Measurements from ENCODE around the gene CAV1.
A peak's percentile ranks its signal among the peaks of the same experiment; 100 is the strongest.

CAV1 gene

DNA sequence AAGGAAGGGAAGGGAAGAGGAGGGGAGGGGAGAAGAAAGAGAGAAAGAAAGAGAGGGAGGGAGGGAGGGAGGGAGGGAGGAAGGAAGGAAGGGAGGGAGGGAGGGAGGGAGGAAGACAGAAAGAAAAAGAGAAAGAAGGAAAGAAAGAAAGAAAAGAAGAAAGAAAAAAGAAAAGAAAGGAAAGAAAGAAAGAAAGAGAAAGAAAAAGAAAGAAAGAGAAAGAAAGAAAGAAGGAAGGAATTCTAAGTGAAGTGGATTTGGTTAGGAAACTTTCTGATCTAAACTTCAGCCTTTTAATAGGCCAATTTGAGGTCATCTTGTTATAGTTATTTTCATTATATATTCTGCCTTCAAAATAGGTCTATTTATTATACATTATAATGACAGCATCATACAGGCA lies 21.0 kb upstream of the CAV1 start:
- Histone ChIP-seq H3K27ac (ENCODE audit: low read depth, low read length) (no peak overlapping the region), H3K4me3 (ENCODE audit: low read depth in 1 of 2, low read length in 2 of 2) (no peak overlapping the region)

GRCh38 chr7:116505278-116505677 lies 19.6 kb upstream of the CAV1 start:
- H3K4me1 ChIP-seq (ENCODE audit: control insufficient read depth in 1 of 2, insufficient read depth in 2 of 2, low read length in 2 of 2): peaks cover 17 to 20% of the 10 kb centered on the region in 2 donors
- H3K27ac ChIP-seq (ENCODE audit: low read depth, low read length): no peak overlapping the region

More for the DNA sequence above, 21.0 kb upstream of the CAV1 start:
- Histone ChIP-seq H3K36me3 (ENCODE audit: control insufficient read depth in 1 of 2, insufficient read depth in 2 of 2, low read length in 2 of 2) (no peaks in the 10 kb centered on the region), H3K27me3 (ENCODE audit: control insufficient read depth in 1 of 2, insufficient read depth in 2 of 2, low read length in 2 of 2) (peaks cover 10 to 12% of the 10 kb centered on the region in 2 donors), H3K9ac (ENCODE audit: low read depth in 1 of 2, low read length in 2 of 2) (no peak overlapping the region), H3K4me1 (ENCODE audit: control insufficient read depth in 1 of 2, insufficient read depth in 2 of 2, low read length in 2 of 2) (peaks cover 26 to 31% of the 10 kb centered on the region in 2 donors), H3K9me3 (ENCODE audit: control insufficient read depth in 1 of 2, low read length in 2 of 2) (no peaks in the 10 kb centered on the region)

DNA sequence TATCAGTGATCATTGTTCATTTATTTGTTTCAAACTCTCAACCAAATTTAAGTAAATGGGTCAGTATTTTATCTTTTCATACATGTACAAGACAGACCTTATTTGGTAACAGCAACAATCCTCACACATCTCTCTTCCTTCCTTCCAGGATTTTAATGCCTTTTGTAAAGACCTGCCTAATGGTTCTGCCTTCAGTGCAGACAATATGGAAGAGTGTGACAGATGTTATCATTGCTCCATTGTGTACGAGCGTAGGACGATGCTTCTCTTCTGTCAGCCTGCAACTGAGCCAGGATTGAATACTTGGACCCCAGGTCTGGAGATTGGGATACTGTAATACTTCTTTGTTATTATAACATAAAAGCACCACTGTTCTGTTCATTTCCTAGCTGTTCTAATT lies 19.0 kb upstream of the CAV1 start:
- H3K27ac ChIP-seq (ENCODE audit: low read depth, low read length): no peak overlapping the region

More at GRCh38 chr7:116505278-116505677, 19.6 kb upstream of the CAV1 start:
- Histone ChIP-seq H3K9me3 (ENCODE audit: control insufficient read depth in 1 of 2, low read length in 2 of 2) (no peaks in the 10 kb centered on the region), H3K9ac (ENCODE audit: low read depth in 1 of 2, low read length in 2 of 2) (no peak overlapping the region), H3K36me3 (ENCODE audit: control insufficient read depth in 1 of 2, insufficient read depth in 2 of 2, low read length in 2 of 2) (no peaks in the 10 kb centered on the region), H3K4me3 (ENCODE audit: low read depth in 1 of 2, low read length in 2 of 2) (no peak overlapping the region), H3K27me3 (ENCODE audit: control insufficient read depth in 1 of 2, insufficient read depth in 2 of 2, low read length in 2 of 2) (peaks cover 6 to 9% of the 10 kb centered on the region in 2 donors)

GRCh38 chr7:116509982-116510579 lies 14.8 kb upstream of the CAV1 start:
- no peak overlapping the region for H3K27ac ChIP-seq (ENCODE audit: low read depth, low read length)
- no peak overlapping the region for H3K9ac ChIP-seq (ENCODE audit: low read depth in 1 of 2, low read length in 2 of 2)
- H3K27me3 ChIP-seq (ENCODE audit: control insufficient read depth in 1 of 2, insufficient read depth in 2 of 2, low read length in 2 of 2): peaks cover 0 to 1% of the 10 kb centered on the region in 2 donors
- no peaks in the 10 kb centered on the region for H3K36me3 ChIP-seq (ENCODE audit: control insufficient read depth in 1 of 2, insufficient read depth in 2 of 2, low read length in 2 of 2)
- peaks cover 0 to 5% of the 10 kb centered on the region in 2 donors for H3K4me1 ChIP-seq (ENCODE audit: control insufficient read depth in 1 of 2, insufficient read depth in 2 of 2, low read length in 2 of 2)
- no peak overlapping the region for H3K4me3 ChIP-seq (ENCODE audit: low read depth in 1 of 2, low read length in 2 of 2)
- no peaks in the 10 kb centered on the region for H3K9me3 ChIP-seq (ENCODE audit: control insufficient read depth in 1 of 2, low read length in 2 of 2)

More for the DNA sequence above, 19.0 kb upstream of the CAV1 start:
- Histone ChIP-seq H3K9ac (ENCODE audit: low read depth in 1 of 2, low read length in 2 of 2) (no peak overlapping the region), H3K4me1 (ENCODE audit: control insufficient read depth in 1 of 2, insufficient read depth in 2 of 2, low read length in 2 of 2) (peaks cover 12 to 15% of the 10 kb centered on the region in 2 donors), H3K36me3 (ENCODE audit: control insufficient read depth in 1 of 2, insufficient read depth in 2 of 2, low read length in 2 of 2) (no peaks in the 10 kb centered on the region), H3K4me3 (ENCODE audit: low read depth in 1 of 2, low read length in 2 of 2) (no peak overlapping the region), H3K9me3 (ENCODE audit: control insufficient read depth in 1 of 2, low read length in 2 of 2) (no peaks in the 10 kb centered on the region), H3K27me3 (ENCODE audit: control insufficient read depth in 1 of 2, insufficient read depth in 2 of 2, low read length in 2 of 2) (peaks cover under 1 to 4% of the 10 kb centered on the region in 2 donors)

DNA sequence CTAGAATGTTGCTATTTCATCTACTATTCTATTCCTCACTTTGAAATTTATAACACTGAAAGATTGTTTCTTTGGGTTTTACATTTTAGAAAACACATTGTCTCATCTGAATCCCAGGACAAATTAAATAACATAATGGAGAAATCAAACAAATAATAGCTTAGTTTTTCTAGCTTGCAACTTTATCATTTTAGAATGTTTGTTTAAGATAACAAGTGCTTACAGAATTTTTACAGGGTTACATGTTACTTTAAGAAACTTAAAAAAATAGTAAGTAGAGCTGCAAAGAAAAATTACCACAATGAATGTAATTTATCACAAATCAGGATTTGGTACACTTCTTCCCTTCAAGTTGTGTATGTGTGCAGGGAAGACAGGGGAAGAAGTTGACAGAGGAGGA lies 14.0 kb upstream of the CAV1 start:
- no peaks in the 10 kb centered on the region for H3K9me3 ChIP-seq (ENCODE audit: control insufficient read depth in 1 of 2, low read length in 2 of 2)
- no peak overlapping the region for H3K4me3 ChIP-seq (ENCODE audit: low read depth in 1 of 2, low read length in 2 of 2)
- H3K4me1 ChIP-seq (ENCODE audit: control insufficient read depth in 1 of 2, insufficient read depth in 2 of 2, low read length in 2 of 2): peaks cover 0 to 5% of the 10 kb centered on the region in 2 donors
- no peak overlapping the region for H3K27ac ChIP-seq (ENCODE audit: low read depth, low read length)
- H3K36me3 ChIP-seq (ENCODE audit: control insufficient read depth in 1 of 2, insufficient read depth in 2 of 2, low read length in 2 of 2): no peaks in the 10 kb centered on the region
- H3K27me3 ChIP-seq (ENCODE audit: control insufficient read depth in 1 of 2, insufficient read depth in 2 of 2, low read length in 2 of 2): no peaks in the 10 kb centered on the region
- no peak overlapping the region for H3K9ac ChIP-seq (ENCODE audit: low read depth in 1 of 2, low read length in 2 of 2)

DNA sequence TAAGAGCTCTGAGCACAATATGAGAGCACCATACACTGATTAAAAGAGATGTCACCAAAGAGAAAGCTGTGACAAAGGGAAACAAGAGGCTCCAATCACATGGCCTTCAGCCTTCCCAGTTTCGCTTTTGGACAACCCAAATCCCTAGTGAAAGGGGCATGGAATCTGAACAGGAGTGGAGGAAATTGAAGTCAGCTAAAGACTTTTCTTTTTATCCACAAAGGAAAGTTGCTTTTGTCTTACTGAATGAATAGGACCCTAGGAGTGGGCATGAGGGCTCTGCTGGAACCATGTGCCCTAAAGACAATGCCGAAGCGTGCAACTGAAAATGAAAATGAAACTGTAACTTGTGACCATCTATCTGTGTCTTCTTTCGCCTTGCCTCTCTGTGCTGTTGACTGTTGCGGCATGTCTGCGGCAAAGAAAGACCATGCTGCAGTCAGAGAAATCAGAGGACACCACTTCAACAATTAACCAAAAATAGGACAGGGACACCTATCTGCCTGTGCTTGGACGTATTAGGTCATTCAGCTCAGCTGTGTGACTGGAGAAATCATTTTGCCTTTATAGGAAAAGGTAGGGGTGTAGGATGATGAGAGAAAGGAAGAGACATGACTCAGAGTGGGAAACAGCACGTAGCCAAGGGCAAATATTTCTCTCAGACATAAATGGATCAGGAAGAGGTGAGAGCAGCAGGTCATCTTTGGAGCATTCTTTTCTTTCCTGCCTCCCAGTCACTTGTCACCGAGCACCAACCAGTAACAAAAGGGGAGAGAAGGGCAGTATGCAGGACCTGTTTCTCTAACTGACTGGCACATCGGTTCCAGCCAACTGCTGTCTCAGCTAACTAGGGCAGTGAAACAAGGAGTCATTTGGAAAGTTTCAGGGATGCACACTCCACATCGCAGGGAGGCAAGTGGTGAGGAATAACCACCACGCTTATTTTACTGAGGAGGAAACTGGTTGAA lies 13.0 kb upstream of the CAV1 start:
- Histone ChIP-seq H3K36me3 (ENCODE audit: control insufficient read depth in 1 of 2, insufficient read depth in 2 of 2, low read length in 2 of 2) (no peaks in the 10 kb centered on the region), H3K27ac (ENCODE audit: low read depth, low read length) (peak overlapping the region; percentile 66), H3K4me3 (ENCODE audit: low read depth in 1 of 2, low read length in 2 of 2) (peak overlapping the region; percentile 80 to 81), H3K9ac (ENCODE audit: low read depth in 1 of 2, low read length in 2 of 2) (peak overlapping the region; percentile 32 to 54), H3K27me3 (ENCODE audit: control insufficient read depth in 1 of 2, insufficient read depth in 2 of 2, low read length in 2 of 2) (no peaks in the 10 kb centered on the region), H3K9me3 (ENCODE audit: control insufficient read depth in 1 of 2, low read length in 2 of 2) (no peaks in the 10 kb centered on the region), H3K4me1 (ENCODE audit: control insufficient read depth in 1 of 2, insufficient read depth in 2 of 2, low read length in 2 of 2) (peaks cover 0 to 5% of the 10 kb centered on the region in 2 donors)

DNA sequence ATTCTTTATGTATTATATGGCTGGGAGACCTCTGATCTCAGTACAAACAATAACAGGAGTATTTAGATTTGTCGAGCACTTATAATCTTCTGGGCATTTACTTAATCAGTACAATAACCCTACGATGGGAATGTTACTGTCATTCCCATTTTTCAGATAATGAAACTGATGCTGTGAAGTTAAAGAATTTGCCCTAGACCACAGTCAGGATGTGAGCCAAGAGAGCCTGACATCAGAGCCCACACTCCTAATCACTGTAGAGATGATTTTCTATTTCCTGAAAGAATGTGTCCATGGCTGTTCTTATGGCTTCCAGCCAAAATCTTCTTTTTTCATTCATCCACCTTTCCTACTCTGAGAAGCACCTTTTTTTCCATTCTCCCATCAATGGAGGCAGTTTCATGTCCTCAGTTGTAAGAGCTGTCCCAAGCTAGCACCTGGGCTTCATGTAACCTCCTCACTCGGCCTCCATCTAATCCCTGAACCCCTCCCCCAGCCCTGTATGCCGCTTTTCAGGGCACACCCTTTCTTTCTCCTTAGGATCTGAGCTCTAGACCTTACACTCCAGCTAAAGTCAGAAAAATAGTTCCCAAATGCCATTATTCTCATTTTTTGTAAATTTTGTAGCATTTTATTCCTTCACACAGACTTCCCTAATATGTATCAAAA lies 12.2 kb upstream of the CAV1 start:
- peak overlapping the region in 1 of 2 donors; percentile 54 for H3K9ac ChIP-seq (ENCODE audit: low read depth in 1 of 2, low read length in 2 of 2)
- H3K27me3 ChIP-seq (ENCODE audit: control insufficient read depth in 1 of 2, insufficient read depth in 2 of 2, low read length in 2 of 2): no peaks in the 10 kb centered on the region
- H3K36me3 ChIP-seq (ENCODE audit: control insufficient read depth in 1 of 2, insufficient read depth in 2 of 2, low read length in 2 of 2): no peaks in the 10 kb centered on the region
- peak overlapping the region; percentile 66 for H3K27ac ChIP-seq (ENCODE audit: low read depth, low read length)
- H3K4me1 ChIP-seq (ENCODE audit: control insufficient read depth in 1 of 2, insufficient read depth in 2 of 2, low read length in 2 of 2): peaks cover 0 to 5% of the 10 kb centered on the region in 2 donors
- H3K4me3 ChIP-seq (ENCODE audit: low read depth in 1 of 2, low read length in 2 of 2): peak overlapping the region; percentile 80 to 81
- H3K9me3 ChIP-seq (ENCODE audit: control insufficient read depth in 1 of 2, low read length in 2 of 2): no peaks in the 10 kb centered on the region

- Histone ChIP-seq H3K27me3 (ENCODE audit: control insufficient read depth in 1 of 2, insufficient read depth in 2 of 2, low read length in 2 of 2) (no peaks in the 10 kb centered on the region), H3K4me1 (ENCODE audit: control insufficient read depth in 1 of 2, insufficient read depth in 2 of 2, low read length in 2 of 2) (peaks cover 0 to 5% of the 10 kb centered on the region in 2 donors), H3K9ac (ENCODE audit: low read depth in 1 of 2, low read length in 2 of 2) (no peak overlapping the region), H3K4me3 (ENCODE audit: low read depth in 1 of 2, low read length in 2 of 2) (no peak overlapping the region), H3K9me3 (ENCODE audit: control insufficient read depth in 1 of 2, low read length in 2 of 2) (no peaks in the 10 kb centered on the region), H3K36me3 (ENCODE audit: control insufficient read depth in 1 of 2, insufficient read depth in 2 of 2, low read length in 2 of 2) (no peaks in the 10 kb centered on the region), H3K27ac (ENCODE audit: low read depth, low read length) (no peak overlapping the region)
Measured at GRCh38 chr7:116515584-116515983, 9.3 kb upstream of the CAV1 start.

GRCh38 chr7:116516324-116516723 lies 8.5 kb upstream of the CAV1 start:
- Histone ChIP-seq H3K4me3 (ENCODE audit: low read depth in 1 of 2, low read length in 2 of 2) (no peak overlapping the region), H3K9me3 (ENCODE audit: control insufficient read depth in 1 of 2, low read length in 2 of 2) (no peaks in the 10 kb centered on the region), H3K9ac (ENCODE audit: low read depth in 1 of 2, low read length in 2 of 2) (no peak overlapping the region), H3K4me1 (ENCODE audit: control insufficient read depth in 1 of 2, insufficient read depth in 2 of 2, low read length in 2 of 2) (peaks cover 0 to 5% of the 10 kb centered on the region in 2 donors), H3K27ac (ENCODE audit: low read depth, low read length) (no peak overlapping the region), H3K36me3 (ENCODE audit: control insufficient read depth in 1 of 2, insufficient read depth in 2 of 2, low read length in 2 of 2) (no peaks in the 10 kb centered on the region), H3K27me3 (ENCODE audit: control insufficient read depth in 1 of 2, insufficient read depth in 2 of 2, low read length in 2 of 2) (no peaks in the 10 kb centered on the region)

GRCh38 chr7:116517626-116518025 lies 7.2 kb upstream of the CAV1 start:
- Histone ChIP-seq H3K4me1 (ENCODE audit: control insufficient read depth in 1 of 2, insufficient read depth in 2 of 2, low read length in 2 of 2) (no peaks in the 10 kb centered on the region), H3K27me3 (ENCODE audit: control insufficient read depth in 1 of 2, insufficient read depth in 2 of 2, low read length in 2 of 2) (peaks cover 0 to 3% of the 10 kb centered on the region in 2 donors), H3K4me3 (ENCODE audit: low read depth in 1 of 2, low read length in 2 of 2) (no peak overlapping the region)

More at GRCh38 chr7:116517626-116518025, 7.2 kb upstream of the CAV1 start:
- Histone ChIP-seq H3K9me3 (ENCODE audit: control insufficient read depth in 1 of 2, low read length in 2 of 2) (no peaks in the 10 kb centered on the region), H3K27ac (ENCODE audit: low read depth, low read length) (no peak overlapping the region), H3K9ac (ENCODE audit: low read depth in 1 of 2, low read length in 2 of 2) (no peak overlapping the region), H3K36me3 (ENCODE audit: control insufficient read depth in 1 of 2, insufficient read depth in 2 of 2, low read length in 2 of 2) (no peaks in the 10 kb centered on the region)
